HG03280 (cell line): ENCODE measurements around the gene KCNQ5.
"Not testable (repeated sequence)": the region's sequence is repeated elsewhere in the genome, so short reads cannot be mapped to it uniquely, and the experiment has no call there.

Experiments
- ATAC-seq: cut with Tn5 transposase; IDR thresholded peaks from one replicate; pipeline ENCODE4 v1.9.1; 2021; ENCODE audit warnings: mild to moderate bottlenecking, moderate library complexity; ENCODE audit not compliant: unreplicated experiment

KCNQ5 gene

DNA sequence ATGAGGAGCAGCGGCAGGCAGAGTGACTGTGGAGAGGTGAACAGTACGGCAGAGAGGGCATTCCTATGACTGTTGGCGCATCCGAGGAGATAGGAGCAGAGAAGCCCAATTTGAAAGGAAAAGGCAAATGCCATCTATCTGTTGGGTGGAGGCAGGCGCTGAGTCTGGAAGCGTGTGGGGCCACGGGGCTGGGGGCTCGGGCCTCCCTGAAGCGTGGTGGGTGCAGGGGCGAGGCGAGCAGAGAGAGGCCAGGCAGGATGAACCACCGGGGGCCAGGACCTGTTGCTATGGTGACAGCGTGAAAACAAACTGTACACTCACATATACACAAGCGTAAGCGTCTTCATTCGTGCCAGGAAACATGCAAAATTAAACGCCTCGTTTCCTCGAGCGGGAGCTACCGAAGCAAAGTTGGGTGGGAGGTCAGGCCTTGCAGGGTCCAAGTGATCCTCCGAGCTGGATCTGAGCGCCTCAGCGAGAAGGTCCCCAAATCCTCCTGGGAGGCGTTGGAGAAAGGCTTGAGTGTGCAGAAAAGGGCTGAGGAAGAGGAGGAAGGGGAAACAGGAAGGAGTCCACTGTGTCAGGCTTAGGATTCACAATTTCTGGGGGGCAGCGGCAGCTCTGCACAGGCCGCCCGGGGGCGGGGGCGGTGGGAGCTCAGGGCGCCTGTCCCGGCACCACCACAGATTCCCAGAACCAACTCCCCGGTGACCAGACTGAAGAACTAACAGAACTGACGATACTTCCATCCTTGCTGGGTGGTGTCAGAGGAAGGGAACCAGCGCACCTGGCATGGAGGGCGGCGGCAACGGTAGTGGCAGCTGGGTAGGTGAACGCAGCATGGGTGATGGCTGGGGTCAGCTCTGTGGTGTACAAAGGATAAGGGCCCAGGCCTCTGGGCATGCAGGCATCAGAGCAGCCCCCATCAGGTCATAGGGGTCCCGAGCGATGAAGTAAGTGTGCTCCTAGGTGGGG is 535.2 kb downstream of the KCNQ5 start:
- no peak for ATAC-seq

- no peak for ATAC-seq
These were observed 536.0 kb downstream of the KCNQ5 start for GRCh38 chr6:73157870-73158269.

DNA sequence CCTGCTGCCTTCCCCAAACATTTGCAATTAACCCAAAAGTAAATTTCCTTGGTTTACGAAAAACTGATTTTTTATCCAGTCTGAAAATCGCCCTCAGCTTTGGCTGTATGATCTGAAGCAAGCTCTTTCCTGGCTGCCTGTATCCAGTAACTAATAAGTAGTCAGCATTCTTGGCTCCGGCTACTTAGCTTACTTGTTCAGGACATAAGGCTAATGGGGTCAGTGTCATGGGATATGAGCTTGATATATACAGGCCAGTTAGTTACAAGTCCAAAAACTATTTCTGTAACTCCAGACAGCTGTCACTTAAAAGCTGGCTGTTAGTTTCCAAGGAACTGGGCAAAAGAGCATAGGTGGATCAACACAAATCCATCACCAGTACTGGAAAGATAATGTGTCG is 547.2 kb downstream of the KCNQ5 start:
- ATAC-seq, result no peak

- no peak for ATAC-seq
These were observed 547.8 kb downstream of the KCNQ5 start for GRCh38 chr6:73169633-73170032.

DNA sequence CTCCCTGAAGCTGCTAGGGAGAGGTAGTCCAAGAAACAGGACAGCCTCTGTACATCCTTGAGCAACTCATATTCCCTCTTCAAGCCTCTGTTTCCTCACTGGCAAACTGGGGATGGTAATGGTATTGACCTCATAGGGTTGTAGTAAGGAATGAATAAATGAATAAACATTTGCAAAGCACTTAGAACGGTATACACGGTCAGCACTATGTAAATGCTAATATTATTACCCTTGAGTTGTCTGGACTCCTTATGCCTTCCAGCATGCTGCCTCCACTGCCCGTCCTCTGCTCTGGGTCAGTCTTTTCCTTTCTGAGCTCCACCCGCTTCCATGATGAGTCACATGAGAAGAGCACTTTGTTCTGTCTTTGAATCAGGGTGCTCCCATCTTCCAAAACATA is 552.8 kb downstream of the KCNQ5 start:
- no peak for ATAC-seq

DNA sequence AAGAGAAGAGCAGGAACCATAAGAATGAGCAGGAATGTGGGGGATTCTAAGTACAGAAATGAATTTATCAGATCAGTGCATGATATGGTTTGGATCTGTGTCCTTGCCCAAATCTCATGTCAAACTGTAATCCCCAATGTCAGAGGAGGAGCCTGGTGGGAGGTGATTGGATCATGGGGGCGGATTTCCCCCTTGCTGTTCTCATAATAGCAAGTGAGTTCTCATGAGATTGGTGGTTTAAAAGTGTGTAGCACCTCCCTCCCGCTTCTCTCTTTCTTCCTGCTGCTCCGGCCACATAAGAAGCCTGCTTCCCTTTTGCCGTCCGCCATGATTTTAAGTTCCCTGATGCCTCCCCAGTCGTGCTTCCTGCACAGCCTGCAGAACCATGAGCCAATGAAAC is 554.2 kb downstream of the KCNQ5 start:
- ATAC-seq, result no peak

DNA sequence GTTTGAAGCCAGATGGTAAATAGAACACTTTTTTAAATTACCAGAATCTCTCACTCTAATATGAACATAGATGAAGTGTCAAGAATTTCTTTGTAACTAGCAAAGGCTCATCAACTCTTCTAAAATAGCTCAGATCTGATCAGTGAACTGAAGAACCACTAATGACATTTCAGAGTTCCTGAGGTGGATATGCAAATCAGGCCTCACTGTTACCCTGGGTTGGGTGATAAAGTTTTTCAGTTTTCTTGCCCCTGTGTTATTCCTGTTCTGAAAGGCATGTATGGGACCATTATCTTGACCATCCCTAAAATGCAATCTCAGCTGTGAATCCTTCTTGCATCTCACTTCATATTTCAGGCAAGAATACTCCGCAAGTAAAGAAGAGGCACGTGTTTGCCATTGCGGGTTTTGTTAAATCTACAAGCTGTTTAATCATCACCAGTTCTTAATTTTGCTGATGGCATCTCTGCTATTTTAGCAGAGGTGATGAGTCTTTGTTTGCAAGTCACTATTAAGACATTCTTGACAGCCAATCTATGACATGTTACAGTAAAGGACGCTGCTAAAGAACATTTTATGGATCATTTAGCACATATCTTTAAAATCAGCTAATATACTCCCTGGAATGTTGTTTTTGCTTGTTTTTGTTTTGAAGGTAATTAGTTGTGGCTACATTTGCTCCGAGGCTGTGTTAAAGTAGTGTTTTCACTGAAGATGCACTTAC is 555.5 kb downstream of the KCNQ5 start:
- peak; percentile 43 for ATAC-seq

GRCh38 chr6:73180076-73180738 is 558.3 kb downstream of the KCNQ5 start:
- no peak for ATAC-seq

GRCh38 chr6:73180763-73181619 is 559.1 kb downstream of the KCNQ5 start:
- ATAC-seq, result peak; percentile 82

- peak; percentile 61 for ATAC-seq
These were observed 560.2 kb downstream of the KCNQ5 start for GRCh38 chr6:73182021-73182607.

DNA sequence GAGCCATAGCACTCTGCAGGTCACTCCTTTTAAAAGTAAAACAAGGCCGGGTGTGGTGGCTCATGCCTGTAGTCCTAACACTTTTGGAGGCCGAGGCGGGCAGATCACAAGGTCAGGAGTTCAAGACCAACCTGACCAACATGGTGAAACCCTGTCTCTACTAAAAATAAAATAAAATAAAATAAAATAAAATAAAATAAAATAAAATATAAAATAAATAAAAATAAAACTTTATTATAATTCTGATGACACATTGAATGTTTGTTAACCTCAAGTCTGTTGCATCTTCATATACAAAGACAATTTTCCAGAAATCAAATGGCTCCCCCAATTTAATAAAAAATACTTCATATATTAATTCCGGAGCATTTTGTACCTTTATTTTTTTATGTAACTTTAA is 571.4 kb downstream of the KCNQ5 start:
- not testable (repeated sequence) for ATAC-seq

GRCh38 chr6:73194744-73195143 is 572.9 kb downstream of the KCNQ5 start:
- no peak for ATAC-seq

GRCh38 chr6:73200247-73200646 is 578.4 kb downstream of the KCNQ5 start:
- ATAC-seq, result no peak

DNA sequence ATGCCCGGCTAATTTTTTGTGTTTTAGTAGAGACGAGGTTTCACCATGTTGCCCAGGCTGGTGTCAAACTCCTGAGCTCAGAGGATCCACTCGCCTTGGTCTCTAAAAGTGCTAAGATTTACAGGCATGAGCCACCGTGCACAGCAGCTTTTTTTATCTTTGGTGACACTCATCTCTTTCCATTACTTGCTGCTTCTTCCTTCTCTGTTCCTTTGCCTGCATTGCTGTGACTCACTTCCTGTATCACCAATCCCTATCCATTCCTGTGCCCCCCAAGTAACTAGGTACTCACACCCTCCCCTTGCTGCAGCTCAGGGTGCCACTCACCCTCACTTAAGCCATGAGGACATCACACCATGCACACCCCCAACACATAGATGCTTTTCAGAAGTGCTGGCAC is 578.9 kb downstream of the KCNQ5 start:
- ATAC-seq, result no peak

DNA sequence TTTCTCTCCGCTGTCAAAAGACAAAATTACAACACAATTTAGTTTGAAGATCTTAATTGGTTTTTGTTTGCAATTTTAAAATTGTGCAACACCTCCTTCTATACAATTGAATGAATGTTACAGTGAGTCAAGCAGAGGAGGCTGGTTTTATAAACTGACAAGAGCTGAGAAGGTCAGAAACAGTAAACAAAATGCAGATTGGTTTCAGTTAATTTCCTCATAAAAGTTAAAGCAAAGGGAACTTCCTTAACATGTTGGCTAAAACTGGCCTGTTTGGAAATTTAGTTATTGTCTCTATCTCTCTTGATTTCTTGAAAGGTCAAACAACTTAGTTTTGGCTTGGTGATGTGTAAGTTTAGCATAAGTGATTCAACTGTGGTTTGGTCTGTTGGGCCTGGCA is 581.2 kb downstream of the KCNQ5 start:
- no peak for ATAC-seq

- no peak for ATAC-seq
These were observed 582.4 kb downstream of the KCNQ5 start for GRCh38 chr6:73204252-73204651.

- ATAC-seq, result no peak
These were observed 585.5 kb downstream of the KCNQ5 start for GRCh38 chr6:73207221-73207837.

DNA sequence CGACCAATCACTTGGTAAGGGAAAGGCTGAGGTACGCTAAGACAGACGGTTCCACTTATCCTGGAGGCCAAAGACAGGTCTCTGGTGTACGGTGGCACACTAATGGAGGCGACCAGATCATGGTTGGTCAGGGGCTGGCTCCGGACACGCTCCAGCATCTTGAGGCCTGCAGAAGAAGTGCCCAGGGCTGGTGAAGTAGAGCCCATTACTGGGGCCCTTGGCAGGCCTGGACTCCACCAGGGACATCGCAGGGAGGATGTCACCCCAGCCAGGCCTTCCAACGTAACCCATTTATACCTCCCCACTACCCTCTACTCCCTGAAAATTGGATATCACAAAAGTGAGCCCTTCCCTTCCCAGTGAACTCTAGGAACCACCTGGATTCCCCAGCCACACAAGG is 587.3 kb downstream of the KCNQ5 start:
- no peak for ATAC-seq

DNA sequence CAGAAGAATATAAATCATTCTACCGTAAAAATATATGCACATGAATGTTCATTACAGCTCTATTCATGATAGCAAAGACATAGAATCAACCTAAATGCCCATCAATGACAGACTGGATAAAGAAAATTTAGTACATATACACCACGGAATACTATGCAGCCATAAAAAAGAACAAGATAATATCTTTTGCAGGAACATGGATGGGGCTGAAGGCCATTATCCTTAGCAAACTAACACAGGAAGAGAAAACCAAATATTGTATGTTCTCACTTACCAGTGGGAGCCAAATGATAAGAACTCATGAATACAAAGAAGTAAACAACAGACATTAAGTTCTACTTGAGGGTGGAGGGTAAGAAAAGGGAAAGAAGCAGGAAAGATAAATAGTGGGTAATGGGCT is 595.0 kb downstream of the KCNQ5 start:
- ATAC-seq, result no peak

DNA sequence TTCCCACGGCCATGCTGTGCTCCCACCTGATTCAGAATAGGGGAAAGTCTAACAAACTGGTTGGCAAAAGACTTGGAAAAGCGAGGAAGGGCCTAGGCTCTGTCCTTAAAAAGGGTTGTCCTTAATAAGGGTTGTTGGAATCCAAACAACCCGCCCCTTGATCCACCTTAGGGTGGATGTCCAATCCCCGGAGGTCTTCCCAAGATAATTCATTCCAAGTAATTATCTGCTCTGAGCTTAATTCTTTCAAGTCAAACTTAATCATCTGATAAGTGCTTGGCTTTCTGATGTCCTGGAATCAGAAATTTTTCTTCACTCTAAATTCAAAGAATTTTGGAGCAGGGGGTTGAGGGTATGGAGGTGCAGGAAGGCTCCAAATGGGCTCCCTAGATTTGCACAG is 603.5 kb downstream of the KCNQ5 start, which contains the start of gene KHDC1L:
TSS of gene KHDC1L (minus strand) at position 101 of the 400 bp plus-strand sequence. CDS start at position 13, 88 bp downstream.
- ATAC-seq, result no peak
